K562 (cell line): ENCODE data around the gene DGAT2. TPM values are rescaled to one million over a fixed set of nuclear protein-coding genes. Genes with fewer than 3 reads are reported as not detected.

ENCODE experiments used
- CEBPG ChIP-seq, 3 experiments: fragments of 200-800 bp in 1 of 3; sonication (Bioruptor generic) in 1 of 3; sonication (generic) in 1 of 3; formaldehyde crosslinking in 1 of 3; IDR thresholded peaks in 2 of 3; conservative IDR thresholded peaks in 1 of 3; 2 replicates each; pipeline versions ENCODE4 v1.6.1 to v1.8.0; 2016 to 2022; ENCODE audit warnings: missing compliant biosample characterization in 2 of 3, missing genetic modification characterization in 2 of 3, mild to moderate bottlenecking in 1 of 3, missing genetic modification reagents in 1 of 3
- DDX20 ChIP-seq: fragments of 450-650 bp; IDR thresholded peaks from 2 replicates; pipeline ENCODE4 v1.6.1; 2016; ENCODE audit warnings: missing genetic modification characterization, low read depth, mild to moderate bottlenecking, missing compliant biosample characterization, moderate library complexity
- ILF3 ChIP-seq: fragments of 450-650 bp; IDR thresholded peaks from 2 replicates; pipeline ENCODE4 v1.6.1; 2018; ENCODE audit warnings: antibody characterized with exemption, mild to moderate bottlenecking, moderate library complexity, borderline replicate concordance
- MLLT1 ChIP-seq, 2 experiments: fragments of 450-650 bp; IDR thresholded peaks; 2 replicates each; pipeline ENCODE4 v1.6.1; 2016
- PHB2 ChIP-seq: fragments of 450-650 bp; IDR thresholded peaks from 2 replicates; pipeline ENCODE4 v1.6.1; 2017; ENCODE audit warnings: low read depth
- PHF21A ChIP-seq: fragments of 450-650 bp; IDR thresholded peaks from 2 replicates; pipeline ENCODE4 v1.6.1; 2017; ENCODE audit warnings: low read depth, borderline replicate concordance
- POLR2A ChIP-seq: fragments of 450-650 bp; conservative IDR thresholded peaks from 2 replicates; pipeline ENCODE4 v1.6.1; 2016
- ZBTB9 ChIP-seq: fragments of 450-650 bp; formaldehyde crosslinking; IDR thresholded peaks from 2 replicates; pipeline ENCODE4 v1.4.0; 2020; ENCODE audit warnings: mild to moderate bottlenecking, moderate library complexity
- ZEB2 ChIP-seq: fragments of 450-650 bp; IDR thresholded peaks from 2 replicates; pipeline ENCODE4 v1.6.1; 2016
- ZNF274 ChIP-seq: IDR thresholded peaks from 2 replicates; pipeline ENCODE4 v1.6.1; 2011; ENCODE audit warnings: low read depth, mild to moderate bottlenecking, low read length, moderate library complexity, borderline replicate concordance
- ZNF57 ChIP-seq: fragments of 450-650 bp; formaldehyde crosslinking; IDR thresholded peaks from 2 replicates; pipeline ENCODE4 v1.4.0; 2020; ENCODE audit warnings: mild to moderate bottlenecking, moderate library complexity
- polyA plus RNA-seq, 8 experiments: library from polyadenylated mRNA; depleted of rRNA in 4 of 8; stranded (reverse) in 5 of 8; unstranded in 3 of 8; fragments of >200 nt; fragmentation: Nextera tagmentation in 2 of 8; fragmentation: Illumina TruSeq in 1 of 8; extraction: Ambion mirVana in 2 of 8; extraction: Trizol in 1 of 8; gene quantifications; 2 replicates each; pipeline versions ENCODE4 v1.2.1 to v1.2.3, GENCODE V29; 2011 to 2014; ENCODE audit warnings: inconsistent platforms in 1 of 8, missing spikeins in 1 of 8
- total RNA-seq, 7 experiments: library from RNA; depleted of rRNA in 6 of 7; stranded (reverse); fragments of >200 nt in 6 of 7; fragmentation: Illumina TruSeq in 2 of 7; extraction: Trizol in 2 of 7; gene quantifications; 2 replicates each; pipeline versions ENCODE4 v1.2.1 to v1.2.3, GENCODE V29; 2011 to 2021; ENCODE audit warnings: low replicate concordance in 1 of 7
- TF ChIP-seq, protein P1 (sequence below): sonication (generic); formaldehyde crosslinking; IDR thresholded peaks from 2 replicates; pipeline ENCODE4 v1.8.0; 2022; ENCODE audit warnings: mild to moderate bottlenecking, missing genetic modification reagents

DGAT2 gene
- total and polyA plus RNA-seq, 9 of the 15 experiments (the other 6 are each of a cell fraction or from before 2014, with no cell fraction given): 0.68 to 2.8 (median 1.8) TPM

GRCh38 chr11:75827562-75827961 is 59.0 kb downstream of the DGAT2 start (continued):
- no peak for TF ChIP-seq ZNF274
- TF ChIP-seq POLR2A: no peak
- TF ChIP-seq DDX20 (tag): no peak
- TF ChIP-seq PHF21A: no peak
- TF ChIP-seq PHB2: no peak
- TF ChIP-seq ZNF57 (CRISPR knock-in tag): no peak
- no peak for TF ChIP-seq ZEB2
- TF ChIP-seq, protein P1, sequence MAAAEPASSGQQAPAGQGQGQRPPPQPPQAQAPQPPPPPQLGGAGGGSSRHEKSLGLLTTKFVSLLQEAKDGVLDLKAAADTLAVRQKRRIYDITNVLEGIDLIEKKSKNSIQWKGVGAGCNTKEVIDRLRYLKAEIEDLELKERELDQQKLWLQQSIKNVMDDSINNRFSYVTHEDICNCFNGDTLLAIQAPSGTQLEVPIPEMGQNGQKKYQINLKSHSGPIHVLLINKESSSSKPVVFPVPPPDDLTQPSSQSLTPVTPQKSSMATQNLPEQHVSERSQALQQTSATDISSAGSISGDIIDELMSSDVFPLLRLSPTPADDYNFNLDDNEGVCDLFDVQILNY (CRISPR knock-in tag): no peak
- TF ChIP-seq ILF3: no peak
- no peak for TF ChIP-seq CEBPG (CRISPR knock-in tag; IDR thresholded peaks at IDR 0.05)
- TF ChIP-seq CEBPG (tag; conservative IDR thresholded peaks at IDR 0.05 in 1 of 2, IDR thresholded peaks at IDR 0.05 in 1 of 2): no peak
- no peak for TF ChIP-seq ZBTB9 (CRISPR knock-in tag)
- TF ChIP-seq MLLT1 (IDR thresholded peaks at IDR 0.05): no peak
